Cardiac muscle cell (in vitro differentiated cells and primary cell): ENCODE measurements around the gene UNC5B. TPM values are rescaled to one million over a fixed set of nuclear protein-coding genes. Genes with fewer than 3 reads are reported as not detected.

Experiments
- DNase-seq, 2 donors: peaks; one replicate each; pipeline versions ENCODE4 v3.0.0 to v3.0.0-alpha.2; 2010 to 2017; ENCODE audit warnings: low read depth in 1 of 2, low spot score in 1 of 2
- H3K27ac ChIP-seq: fragments of 200-600 bp; sonication (generic); 2 replicates; pipeline ENCODE4 v1.5.1; 2016
- H3K27me3 ChIP-seq: fragments of 200-600 bp; sonication (generic); 2 replicates; pipeline ENCODE4 v1.6.0; 2016; ENCODE audit warnings: control low read depth
- H3K36me3 ChIP-seq: fragments of 200-600 bp; sonication (generic); 2 replicates; pipeline ENCODE4 v1.5.1; 2016; ENCODE audit warnings: control low read depth
- H3K4me1 ChIP-seq: fragments of 200-600 bp; sonication (generic); 2 replicates; pipeline ENCODE4 v1.8.1; 2017; ENCODE audit warnings: low read depth, mild to moderate bottlenecking, mixed run types
- H3K4me3 ChIP-seq: fragments of 200-600 bp; sonication (generic); 2 replicates; pipeline ENCODE4 v1.5.1; 2016; ENCODE audit warnings: mild to moderate bottlenecking
- H3K9me3 ChIP-seq: fragments of 200-600 bp; sonication (generic); 2 replicates; pipeline ENCODE4 v1.5.1; 2017; ENCODE audit warnings: low read depth, mild to moderate bottlenecking, control low read depth
- polyA plus RNA-seq: library from polyadenylated mRNA; unstranded; fragments of >200 nt; fragmentation: Nextera tagmentation; extraction: Ambion mirVana; gene quantifications from 2 replicates; pipeline ENCODE4 v1.2.1, GENCODE V29; 2016
- total RNA-seq: library from RNA; depleted of rRNA; stranded (reverse); fragments of >200 nt; gene quantifications from 2 replicates; pipeline ENCODE4 v1.2.3, GENCODE V29; 2016
- TF ChIP-seq, protein P1 (sequence below): IDR thresholded peaks from 2 replicates; pipeline ENCODE4 v1.5.1; 2012; ENCODE audit warnings: low read depth, mild to moderate bottlenecking, low read length

Gene UNC5B
- total and polyA plus RNA-seq, 2 experiments from 2014 or later: 73.3 to 172 TPM

DNA sequence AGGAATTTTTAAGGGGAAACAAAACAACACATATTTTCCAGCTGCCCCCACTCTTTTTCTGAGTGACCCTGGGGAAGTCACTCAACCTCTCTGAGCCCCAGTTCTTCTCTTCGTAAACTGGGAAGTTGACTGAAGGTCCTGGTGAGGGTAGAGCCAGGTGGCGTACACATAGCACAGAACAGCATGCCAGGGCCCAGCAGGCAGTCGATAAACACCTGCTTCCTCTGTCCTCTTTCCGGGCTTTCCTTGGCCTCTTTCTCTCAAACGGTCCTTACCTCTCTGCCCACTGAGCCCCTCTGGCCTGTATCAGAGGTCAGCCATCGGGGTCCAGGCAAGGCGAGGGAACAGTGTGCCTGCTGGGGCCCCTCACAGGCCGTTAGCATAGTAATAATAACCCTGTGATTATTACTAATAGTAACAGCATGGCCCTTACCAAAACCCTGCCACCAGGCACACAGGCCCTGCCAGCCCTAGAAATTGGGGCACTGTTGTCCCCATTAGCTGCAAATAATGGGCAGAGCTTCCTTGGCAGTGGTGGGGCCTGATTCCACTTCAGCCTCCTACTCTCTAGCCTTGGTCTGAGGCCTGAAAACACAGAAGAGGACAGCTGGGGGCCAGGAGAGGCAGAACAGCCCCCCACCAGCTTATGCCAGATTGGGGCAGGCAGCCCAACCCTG is 69.4 kb downstream of the UNC5B start:
- no peak overlapping the region for H3K27ac ChIP-seq
- TF ChIP-seq, protein P1, sequence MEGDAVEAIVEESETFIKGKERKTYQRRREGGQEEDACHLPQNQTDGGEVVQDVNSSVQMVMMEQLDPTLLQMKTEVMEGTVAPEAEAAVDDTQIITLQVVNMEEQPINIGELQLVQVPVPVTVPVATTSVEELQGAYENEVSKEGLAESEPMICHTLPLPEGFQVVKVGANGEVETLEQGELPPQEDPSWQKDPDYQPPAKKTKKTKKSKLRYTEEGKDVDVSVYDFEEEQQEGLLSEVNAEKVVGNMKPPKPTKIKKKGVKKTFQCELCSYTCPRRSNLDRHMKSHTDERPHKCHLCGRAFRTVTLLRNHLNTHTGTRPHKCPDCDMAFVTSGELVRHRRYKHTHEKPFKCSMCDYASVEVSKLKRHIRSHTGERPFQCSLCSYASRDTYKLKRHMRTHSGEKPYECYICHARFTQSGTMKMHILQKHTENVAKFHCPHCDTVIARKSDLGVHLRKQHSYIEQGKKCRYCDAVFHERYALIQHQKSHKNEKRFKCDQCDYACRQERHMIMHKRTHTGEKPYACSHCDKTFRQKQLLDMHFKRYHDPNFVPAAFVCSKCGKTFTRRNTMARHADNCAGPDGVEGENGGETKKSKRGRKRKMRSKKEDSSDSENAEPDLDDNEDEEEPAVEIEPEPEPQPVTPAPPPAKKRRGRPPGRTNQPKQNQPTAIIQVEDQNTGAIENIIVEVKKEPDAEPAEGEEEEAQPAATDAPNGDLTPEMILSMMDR: no peak
- H3K9me3 ChIP-seq: no peaks in the 10 kb centered on the region
- H3K36me3 ChIP-seq: peaks cover 33% of the 10 kb centered on the region
- peaks cover 4% of the 10 kb centered on the region for H3K4me1 ChIP-seq
- DNase-seq: no peak
- H3K27me3 ChIP-seq: no peaks in the 10 kb centered on the region
- H3K4me3 ChIP-seq: no peak overlapping the region

DNA sequence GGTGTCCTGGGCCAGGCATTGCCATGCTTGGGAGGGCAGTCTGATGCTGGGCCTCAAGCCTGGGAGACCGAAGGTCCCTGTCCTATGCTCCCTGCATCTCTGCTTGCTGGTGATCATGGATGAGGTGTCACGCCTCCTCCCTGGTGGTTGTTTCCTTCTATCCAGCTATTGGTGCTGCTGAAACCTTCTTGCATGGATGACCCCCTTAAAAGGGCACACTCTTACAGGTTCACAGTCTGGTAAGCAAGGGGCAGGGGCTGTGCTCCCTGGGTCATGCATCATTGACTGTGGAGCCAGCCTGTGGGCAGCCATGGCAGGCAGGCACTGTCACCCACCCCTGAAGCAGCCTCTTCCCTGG is 69.9 kb downstream of the UNC5B start:
- TF ChIP-seq, protein P1: no peak
- Histone ChIP-seq H3K27ac (no peak overlapping the region), H3K27me3 (no peaks in the 10 kb centered on the region), H3K9me3 (no peaks in the 10 kb centered on the region), H3K4me3 (no peak overlapping the region), H3K36me3 (peaks cover 38% of the 10 kb centered on the region), H3K4me1 (peaks cover 4% of the 10 kb centered on the region)
- DNase-seq: no peak

DNA sequence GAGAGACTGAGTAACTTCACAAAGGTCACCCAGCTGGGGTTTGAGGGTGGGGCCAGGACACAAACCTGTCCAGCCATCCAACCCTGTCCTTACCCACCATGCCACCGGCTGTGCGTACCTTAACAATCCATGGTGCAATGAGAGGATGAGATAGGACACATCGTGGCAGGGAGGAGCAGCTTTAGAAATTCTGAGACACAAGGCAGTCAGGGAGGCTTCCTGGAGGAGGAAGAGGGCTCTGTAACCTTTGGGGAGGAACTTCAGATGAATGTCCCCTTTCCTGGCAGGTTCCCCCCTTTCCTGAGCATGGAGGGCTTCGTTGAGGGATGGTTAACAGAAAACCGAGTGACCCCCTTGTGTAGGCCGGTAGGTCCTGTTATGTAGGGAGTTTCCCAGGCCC is 71.0 kb downstream of the UNC5B start:
- DNase-seq: no peak
- H3K9me3 ChIP-seq: no peaks in the 10 kb centered on the region
- no peak overlapping the region for H3K4me3 ChIP-seq
- no peaks in the 10 kb centered on the region for H3K27me3 ChIP-seq
- peaks cover 50% of the 10 kb centered on the region for H3K36me3 ChIP-seq
- H3K4me1 ChIP-seq: peaks cover 4% of the 10 kb centered on the region
- H3K27ac ChIP-seq: peak overlapping the region; percentile 28
- TF ChIP-seq, protein P1: no peak

DNA sequence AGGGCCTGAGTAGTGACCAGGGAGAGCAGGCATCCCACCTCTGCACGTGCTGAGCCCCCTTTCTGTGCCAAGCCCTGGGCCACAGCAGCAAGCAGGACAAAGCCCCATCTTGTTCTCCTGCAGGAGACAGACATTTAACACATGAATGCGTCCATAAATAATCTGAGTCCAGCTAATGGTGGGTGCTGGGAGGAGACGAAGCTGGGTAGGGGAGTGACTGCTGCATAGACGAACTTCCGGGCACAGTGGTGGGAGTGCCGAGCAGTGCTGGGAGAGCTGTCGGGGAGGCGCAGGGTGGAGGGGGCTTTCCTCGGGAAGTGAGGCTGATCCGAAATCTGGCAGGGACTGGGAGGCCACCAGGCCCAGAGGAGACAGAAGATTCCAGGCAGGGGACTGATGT is 71.5 kb downstream of the UNC5B start:
- TF ChIP-seq, protein P1: no peak
- Histone ChIP-seq H3K4me1 (peaks cover 2% of the 10 kb centered on the region), H3K27me3 (no peaks in the 10 kb centered on the region), H3K4me3 (no peak overlapping the region), H3K27ac (no peak overlapping the region), H3K9me3 (no peaks in the 10 kb centered on the region), H3K36me3 (peaks cover 53% of the 10 kb centered on the region)
- no peak for DNase-seq

DNA sequence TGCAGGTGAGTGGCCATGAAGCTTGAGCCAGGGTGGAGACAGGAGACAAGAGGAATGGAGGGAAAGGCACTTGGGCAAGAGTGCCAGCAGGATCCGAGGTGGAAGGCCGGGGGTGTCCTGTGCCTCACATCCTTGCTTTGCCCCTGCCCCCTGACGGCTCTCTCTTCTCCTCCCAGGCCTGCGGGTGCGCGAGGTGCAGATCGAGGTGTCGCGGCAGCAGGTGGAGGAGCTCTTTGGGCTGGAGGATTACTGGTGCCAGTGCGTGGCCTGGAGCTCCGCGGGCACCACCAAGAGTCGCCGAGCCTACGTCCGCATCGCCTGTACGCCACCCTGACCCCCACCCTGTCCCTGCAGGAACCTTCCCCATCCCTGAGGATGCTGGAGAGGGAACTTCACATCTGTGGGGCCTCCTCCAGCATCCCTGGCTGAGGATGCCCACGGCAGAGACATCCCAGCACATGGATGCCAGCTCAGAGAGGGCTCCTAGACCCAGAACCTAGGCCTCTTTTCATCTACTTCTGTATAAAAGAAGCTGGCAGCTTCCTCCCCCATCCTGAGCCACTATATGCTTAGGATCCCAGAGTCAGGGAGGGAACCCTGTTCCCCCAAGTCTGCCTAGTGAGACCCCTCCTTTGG is 72.3 kb downstream of the UNC5B start:
- DNase-seq: no peak
- Histone ChIP-seq H3K27me3 (no peaks in the 10 kb centered on the region), H3K4me3 (no peak overlapping the region), H3K9me3 (no peaks in the 10 kb centered on the region), H3K36me3 (peaks cover 58% of the 10 kb centered on the region), H3K4me1 (peaks cover under 1% of the 10 kb centered on the region), H3K27ac (no peak overlapping the region)
- TF ChIP-seq, protein P1: no peak
